Fibroblast of pulmonary artery (primary cell): ENCODE data around the gene IPPK.

Experiments
- DNase-seq: peaks from one replicate; pipeline ENCODE4 v3.0.0-alpha.2; 2010; ENCODE audit warnings: low read depth
- H3K4me3 ChIP-seq: replicated peaks from 2 replicates; pipeline ENCODE4 v1.5.1; 2011; ENCODE audit warnings: low read depth, mild to moderate bottlenecking, control low read depth, low read length, moderate library complexity
- CTCF ChIP-seq: IDR thresholded peaks from 2 replicates; pipeline ENCODE4 v1.5.1; 2011; ENCODE audit warnings: mild to moderate bottlenecking, control low read depth, low read length, inconsistent platforms; ENCODE audit errors: missing control alignments

The IPPK gene

GRCh38 chr9:92663951-92664350 lies 6.0 kb downstream of the IPPK start:
- no peak overlapping the region for H3K4me3 ChIP-seq

GRCh38 chr9:92663126-92663525 lies 6.8 kb downstream of the IPPK start:
- no peak for TF ChIP-seq CTCF
- no peak overlapping the region for H3K4me3 ChIP-seq
- DNase-seq = no peak

More at GRCh38 chr9:92663951-92664350, 6.0 kb downstream of the IPPK start:
- no peak for TF ChIP-seq CTCF
- no peak for DNase-seq

GRCh38 chr9:92661743-92662142 lies 8.2 kb downstream of the IPPK start:
- no peak for TF ChIP-seq CTCF
- H3K4me3 ChIP-seq = no peak overlapping the region
- no peak for DNase-seq

- TF ChIP-seq CTCF = no peak
- no peak overlapping the region for H3K4me3 ChIP-seq
- DNase-seq = no peak
Measured at GRCh38 chr9:92661127-92661526, 8.8 kb downstream of the IPPK start.

- no peak for DNase-seq
- TF ChIP-seq CTCF = no peak
- no peak overlapping the region for H3K4me3 ChIP-seq
Measured at GRCh38 chr9:92660266-92660665, 9.7 kb downstream of the IPPK start.

- no peak for DNase-seq
- no peak overlapping the region for H3K4me3 ChIP-seq
- no peak for TF ChIP-seq CTCF
Measured at GRCh38 chr9:92659601-92660000, 10.3 kb downstream of the IPPK start.

- DNase-seq = no peak
- TF ChIP-seq CTCF = no peak
- H3K4me3 ChIP-seq = no peak overlapping the region
Measured at GRCh38 chr9:92658611-92659010, 11.3 kb downstream of the IPPK start.
